Heart right ventricle (tissue), 16 donors: ENCODE data around the gene SCN4B. TPM values are rescaled to one million over a fixed set of nuclear protein-coding genes. Genes with fewer than 3 reads are reported as not detected.

Experiments
- ATAC-seq, 8 donors: fragments of 200-7000 bp; cut with Tn5 transposase; one replicate each; pipeline ENCODE4 v1.9.1; 2020; ENCODE audit warnings: mild to moderate bottlenecking in 8 of 8, moderate library complexity in 8 of 8, moderate number of reproducible peaks in 1 of 8
- DNase-seq, 2 donors: peaks; one replicate each; pipeline ENCODE4 v3.0.0-alpha.2; 2020
- H3K27ac ChIP-seq, 10 donors: fragments of 200-600 bp; sonication (generic) in 2 of 10; one replicate each; pipeline versions ENCODE4 v1.5.0 to v1.8.0; 2020 to 2022; ENCODE audit warnings: mild to moderate bottlenecking in 3 of 10
- H3K27me3 ChIP-seq, 7 donors: fragments of 200-600 bp; one replicate each; pipeline ENCODE4 v1.8.0; 2021 to 2022; ENCODE audit warnings: mild to moderate bottlenecking in 2 of 7
- H3K36me3 ChIP-seq, 9 donors: fragments of 200-600 bp; sonication (generic) in 1 of 9; one replicate each; pipeline versions ENCODE4 v1.5.0 to v1.8.0; 2020 to 2022; ENCODE audit warnings: mild to moderate bottlenecking in 2 of 9
- H3K4me1 ChIP-seq, 9 donors: fragments of 200-600 bp; sonication (generic) in 1 of 9; one replicate each; pipeline versions ENCODE4 v1.5.0 to v1.8.0; 2020 to 2022; ENCODE audit warnings: mild to moderate bottlenecking in 4 of 9
- H3K4me3 ChIP-seq, 10 donors: fragments of 200-600 bp; sonication (generic) in 2 of 10; one replicate each; pipeline versions ENCODE4 v1.5.0 to v1.8.0; 2020 to 2022; ENCODE audit warnings: mild to moderate bottlenecking in 7 of 10, moderate library complexity in 2 of 10
- H3K9me3 ChIP-seq, 11 donors: fragments of 200-600 bp in 10 of 11; sonication (generic) in 2 of 11; one replicate each; pipeline versions ENCODE4 v1.5.0 to v1.8.0; 2013 to 2022; ENCODE audit warnings: mild to moderate bottlenecking in 2 of 11, control low read depth in 1 of 11, moderate library complexity in 1 of 11
- WGBS, 2 donors: extraction: QIAGEN DNeasy Blood & Tissue Kit; methylation state at CpG; one replicate each; pipeline ENCODE4 v1.1.7; 2013; ENCODE audit warnings: inconsistent platforms in 1 of 2; 5-methylcytosine and 5-hydroxymethylcytosine counted together
- intact Hi-C, 10 donors: fragments of 100-400 bp; cut with DNase I; formaldehyde crosslinking; loops; one replicate each; pipeline versions ENCODE4 v1.11.1 to v1.14.2; 2022
- polyA plus RNA-seq, 2 donors: library from polyadenylated mRNA; stranded (reverse); fragments of 200-250 nt; gene quantifications; one replicate each; pipeline ENCODE4 v1.2.3, GENCODE V29; 2013
- total RNA-seq, 10 donors: library from RNA; stranded (reverse); fragmentation: NEBNext Ultra II Directional in 3 of 10; extraction: Animal tissue kit (Norgen Biotek cat#: 25700) in 3 of 10; gene quantifications; one replicate each; pipeline versions ENCODE4 v1.2.1 to v1.2.4, GENCODE V29; 2021 to 2023
- TF ChIP-seq, protein P1 (sequence below), 9 donors: fragments of 200-600 bp; sonication (generic) in 2 of 9; IDR thresholded peaks; one replicate each; pipeline versions ENCODE4 v1.5.0 to v1.8.0; 2021 to 2022; ENCODE audit warnings: antibody characterized with exemption in 9 of 9, mild to moderate bottlenecking in 5 of 9, moderate library complexity in 1 of 9
- donor health status: Arrhythmogenic right ventricular cardiomyopathy.
- donor health status: ischemic (EF 13 %, LVEDD 7.1; RV severe dilation, severe dysfunction).
- donor health status: healthy with polysubstance abuse.
- donor health status: DM: no; HTN: yes; CAD: no.
- donor health status: DM: no; HTN: no; CAD: no.
- donor health status: ischemic (EF 25% LVEDD 6.9; RV normal size, moderate dysfunction).
- donor health status: ischemic (EF 25% LVEDD 5.7; RV mildly dilated, moderate dysfunction).
- donor health status: healthy.
- donor health status: DM: yes; HTN: yes; CAD: no.
- donor health status: Ischemic cardiomyopathy.
- donor health status: ischemic (EF 35%, LVEDD 5.7; RV mildly dilated, moderate dysfunction).
- donor health status: nonischemic (EF 11% LVEDD 7.7; RV severe dilation, severe dysfunction).
- donor health status: DM: yes; HTN: yes; CAD: no.
- donor health status: PGD.
- donor health status: ischemic (EF 29% LVEDD 5.4; RV normal size, mild dysfunction).
- donor health status: nonischemic (EF 23%, LVEDD 6.1; RV moderate dilation, normal function).

Gene SCN4B
- total and polyA plus RNA-seq, 12 donors, result 5.4 to 17.5 (median 9.2) TPM

DNA sequence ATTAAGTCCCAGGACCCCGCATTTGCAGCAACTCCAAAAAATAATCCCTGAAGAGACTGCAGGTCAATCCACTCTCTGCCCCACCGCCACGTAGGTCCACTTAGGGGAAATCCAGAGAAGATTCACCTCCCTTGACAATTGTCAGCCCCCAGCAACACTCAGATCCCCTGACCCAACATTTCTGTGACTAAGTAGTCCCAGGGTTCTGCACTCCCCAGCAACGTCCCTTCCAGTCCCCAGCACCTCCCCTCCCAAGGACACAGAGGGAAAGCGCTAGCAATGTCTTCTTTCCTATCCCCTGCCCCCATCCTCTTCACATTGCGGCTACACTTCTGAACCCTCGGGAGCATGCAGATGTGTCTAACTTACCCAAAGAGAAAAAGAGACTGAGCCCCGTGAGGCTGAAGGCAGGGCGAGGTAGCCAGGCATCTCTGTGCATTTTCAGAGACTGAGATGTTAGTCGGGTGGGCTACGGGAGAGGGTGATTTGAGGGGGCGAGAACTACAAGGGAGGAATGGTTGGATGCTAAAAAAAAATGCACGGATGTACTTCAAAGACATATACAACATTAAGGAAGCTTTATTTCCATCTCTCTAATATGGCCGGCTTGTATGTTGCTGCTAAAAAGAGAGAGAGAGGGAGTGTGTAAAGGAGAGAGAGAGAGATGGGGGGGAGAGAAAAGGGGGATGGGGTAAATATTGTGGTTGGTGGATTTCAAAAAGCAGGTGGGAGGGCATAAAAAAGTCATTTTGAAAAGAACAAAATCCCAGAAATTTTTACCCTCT is 23.6 kb upstream of the SCN4B start, which contains the start of gene SCN2B:
SCN2B (minus strand) TSS at position 647 of the 785 bp plus-strand sequence; CDS start at position 439, 208 bp downstream.
- H3K27ac ChIP-seq, result peak within 1 kb of the TSS; percentile 73 to 95 (median 86)
- DNase-seq (no peak), ATAC-seq (peak in 7 of 8 donors; percentile 28 to 74 (median 52))
- peak within 1 kb of the TSS in 9 of 10 donors; percentile 40 to 66 (median 54) for H3K4me3 ChIP-seq
- intact Hi-C loops, result loop anchor here in 1 of 10 donors (2.0 kb wide), 1 partner anchor 19 kb away; no protein-coding TSS in a partner anchor
- H3K9me3 ChIP-seq, result no peaks in the 10 kb centered on the region
- WGBS, 2 donors, result 8 to 18% methylated on average over 14 of the region's 14 CpGs
- TF ChIP-seq, protein P1, sequence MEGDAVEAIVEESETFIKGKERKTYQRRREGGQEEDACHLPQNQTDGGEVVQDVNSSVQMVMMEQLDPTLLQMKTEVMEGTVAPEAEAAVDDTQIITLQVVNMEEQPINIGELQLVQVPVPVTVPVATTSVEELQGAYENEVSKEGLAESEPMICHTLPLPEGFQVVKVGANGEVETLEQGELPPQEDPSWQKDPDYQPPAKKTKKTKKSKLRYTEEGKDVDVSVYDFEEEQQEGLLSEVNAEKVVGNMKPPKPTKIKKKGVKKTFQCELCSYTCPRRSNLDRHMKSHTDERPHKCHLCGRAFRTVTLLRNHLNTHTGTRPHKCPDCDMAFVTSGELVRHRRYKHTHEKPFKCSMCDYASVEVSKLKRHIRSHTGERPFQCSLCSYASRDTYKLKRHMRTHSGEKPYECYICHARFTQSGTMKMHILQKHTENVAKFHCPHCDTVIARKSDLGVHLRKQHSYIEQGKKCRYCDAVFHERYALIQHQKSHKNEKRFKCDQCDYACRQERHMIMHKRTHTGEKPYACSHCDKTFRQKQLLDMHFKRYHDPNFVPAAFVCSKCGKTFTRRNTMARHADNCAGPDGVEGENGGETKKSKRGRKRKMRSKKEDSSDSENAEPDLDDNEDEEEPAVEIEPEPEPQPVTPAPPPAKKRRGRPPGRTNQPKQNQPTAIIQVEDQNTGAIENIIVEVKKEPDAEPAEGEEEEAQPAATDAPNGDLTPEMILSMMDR (IDR thresholded peaks at IDR 0.05), result no peak
- no peaks in the 10 kb centered on the region for H3K36me3 ChIP-seq
- peaks cover 7 to 43% (median 24%) of the 10 kb centered on the region in 9 donors for H3K4me1 ChIP-seq
- peaks cover 0 to 8% (median 2%) of the 10 kb centered on the region in 7 donors for H3K27me3 ChIP-seq

DNA sequence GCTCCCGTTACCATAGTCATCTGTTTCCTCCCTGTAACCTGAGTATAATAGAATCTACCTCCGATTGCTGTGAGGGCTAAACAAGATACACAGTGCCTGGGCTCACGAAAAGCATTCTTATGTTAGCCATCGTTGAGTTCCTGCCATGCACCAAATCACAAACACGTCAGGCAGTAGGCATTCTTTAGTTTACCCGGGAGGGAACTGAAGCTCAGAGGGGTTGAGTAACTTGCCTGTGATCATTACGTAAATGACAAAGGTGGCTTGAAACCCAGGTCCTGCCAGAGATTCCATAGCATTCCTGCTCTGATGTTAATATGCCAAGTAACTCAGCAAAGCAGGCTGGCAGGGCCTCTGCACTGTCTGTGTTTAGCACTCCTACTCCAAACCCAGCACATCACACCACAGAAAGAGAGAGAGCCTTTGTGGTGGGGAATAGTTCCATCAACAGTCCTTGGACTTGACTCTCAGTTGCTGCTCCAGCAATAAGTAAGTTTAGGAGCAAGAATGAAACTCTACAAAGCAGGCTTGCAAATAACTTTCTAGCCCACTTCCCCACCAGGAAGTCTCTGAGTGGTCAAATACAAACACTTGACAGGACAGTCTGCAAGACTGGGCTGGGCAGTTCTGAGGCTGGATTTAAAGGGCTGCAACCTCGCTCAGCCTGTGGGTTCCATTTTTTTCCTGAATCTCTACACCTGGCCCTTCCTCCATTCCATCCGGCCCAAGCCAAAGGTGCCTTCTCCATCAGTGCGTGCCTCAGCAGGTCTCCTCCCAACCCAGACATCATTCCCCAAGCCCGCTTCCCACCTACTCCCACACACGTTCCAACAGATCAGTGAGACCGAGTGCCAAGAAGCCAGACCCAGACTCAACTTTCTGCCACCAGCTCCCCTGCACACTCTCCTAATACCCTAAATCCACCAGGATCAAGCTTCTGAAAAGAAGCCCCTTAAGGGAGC is 22.7 kb upstream of the SCN4B start:
- TF ChIP-seq, protein P1 (IDR thresholded peaks at IDR 0.05), result no peak
- Histone ChIP-seq H3K36me3 (no peaks in the 10 kb centered on the region), H3K4me1 (peaks cover 10 to 40% (median 25%) of the 10 kb centered on the region in 9 donors), H3K27ac (peak overlapping the region; percentile 73 to 95 (median 86)), H3K27me3 (peaks cover 0 to 5% (median 2%) of the 10 kb centered on the region in 7 donors), H3K9me3 (no peaks in the 10 kb centered on the region), H3K4me3 (peak overlapping the region in 9 of 10 donors; percentile 40 to 66 (median 54))
- WGBS, 2 donors, result 38 to 45% methylated on average over 13 of the region's 13 CpGs
- DNase-seq, result no peak
- peak; percentile 8 to 71 (median 50) for ATAC-seq
- intact Hi-C loops, result no loop called here

DNA sequence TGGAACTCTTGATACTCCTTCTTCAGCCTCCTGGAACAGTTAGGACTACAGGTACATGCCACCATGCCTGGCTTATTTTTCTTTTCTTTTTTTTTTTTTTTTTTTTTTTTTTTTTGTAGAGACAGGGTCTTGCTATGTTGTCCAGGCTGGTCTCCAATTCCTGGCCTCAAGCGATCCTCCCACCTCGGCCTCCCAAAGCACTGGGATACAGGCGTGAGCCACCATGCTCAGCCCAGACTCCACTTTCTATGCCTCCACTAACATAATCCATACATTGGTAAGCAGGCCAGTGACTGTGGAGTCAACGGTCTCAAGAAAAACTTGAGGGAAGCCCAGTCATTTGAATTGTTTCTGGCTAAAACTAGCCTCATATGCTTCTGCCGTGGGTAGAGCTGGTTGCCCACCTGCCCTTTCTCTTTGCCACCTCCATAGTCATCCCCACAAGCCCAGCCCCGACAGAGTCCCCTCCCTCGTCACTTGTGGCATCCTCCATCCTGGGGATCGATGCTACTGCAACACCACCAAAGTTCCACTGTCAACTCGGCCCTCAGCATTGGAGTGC is 21.5 kb upstream of the SCN4B start:
- intact Hi-C loops, result no loop called here

More for the DNA sequence above, 21.5 kb upstream of the SCN4B start:
- Histone ChIP-seq H3K27ac (peak overlapping the region in 6 of 10 donors; percentile 84 to 95 (median 91)), H3K4me1 (peaks cover 10 to 42% (median 27%) of the 10 kb centered on the region in 9 donors), H3K36me3 (no peaks in the 10 kb centered on the region), H3K4me3 (no peak overlapping the region), H3K27me3 (peaks cover 0 to 3% (median 0%) of the 10 kb centered on the region in 7 donors), H3K9me3 (no peaks in the 10 kb centered on the region)
- 84 to 85% methylated on average over 9 of the region's 9 CpGs for WGBS, 2 donors
- DNase-seq, result no peak
- TF ChIP-seq, protein P1 (IDR thresholded peaks at IDR 0.05), result no peak
- no peak for ATAC-seq
